MCF 10A (cell line): ENCODE measurements around the gene MME. TPM values are rescaled to one million over a fixed set of nuclear protein-coding genes. Genes with fewer than 3 reads are reported as not detected.
A peak's percentile ranks its signal among the peaks of the same experiment; 100 is the strongest.

ENCODE experiments used
- Bru-seq: library from RNA; stranded (reverse); fragments of 400-500 nt; gene quantifications from one replicate; lab custom pipeline; 2021; lab: Mats Ljungman, UMichigan
- BruChase-seq, 2 experiments: library from RNA; stranded (reverse); fragments of 400-500 nt; gene quantifications; one replicate each; lab custom pipeline; 2021; lab: Mats Ljungman, UMichigan
- BruUV-seq: library from RNA; stranded (reverse); fragments of 400-500 nt; replicated peaks from 2 replicates; lab custom pipeline; 2021; lab: Mats Ljungman, UMichigan
- CTCF ChIA-PET: fragments of 300-600 bp; sonication (Branson Sonifier 250); formaldehyde crosslinking; extraction: SDS; loops from one replicate; lab custom pipeline; 2021; ENCODE audit warnings: antibody characterized with exemption, inconsistent platforms; lab: Yijun Ruan, JAX
- POLR2A ChIA-PET: fragments of 300-600, 350-650 bp; sonication (Branson Sonifier 250); formaldehyde crosslinking; extraction: SDS; loops from one replicate; lab custom pipeline; 2020; ENCODE audit warnings: antibody characterized with exemption, inconsistent platforms; lab: Yijun Ruan, JAX
- DNase-seq: peaks from one replicate; pipeline ENCODE4 v3.0.0-alpha.2; 2018; ENCODE audit not compliant: unreplicated experiment
- H3K27ac Mint-ChIP-seq: one replicate; pipeline ENCODE4 v1.8.0; 2022; ENCODE audit warnings: mild to moderate bottlenecking, low read depth, mixed read lengths; ENCODE audit not compliant: unreplicated experiment
- H3K27me3 Mint-ChIP-seq: one replicate; pipeline ENCODE4 v1.8.0; 2022; ENCODE audit warnings: mixed read lengths; ENCODE audit not compliant: insufficient read depth, unreplicated experiment
- H3K36me3 Mint-ChIP-seq: one replicate; pipeline ENCODE4 v1.8.0; 2022; ENCODE audit warnings: mild to moderate bottlenecking, moderate library complexity, mixed read lengths; ENCODE audit not compliant: insufficient read depth, unreplicated experiment
- H3K4me1 Mint-ChIP-seq: one replicate; pipeline ENCODE4 v1.8.0; 2022; ENCODE audit warnings: mixed read lengths; ENCODE audit not compliant: insufficient read depth, unreplicated experiment
- H3K4me3 Mint-ChIP-seq: one replicate; pipeline ENCODE4 v1.8.0; 2022; ENCODE audit warnings: mild to moderate bottlenecking, moderate library complexity, mixed read lengths; ENCODE audit not compliant: unreplicated experiment
- H3K9me3 Mint-ChIP-seq: one replicate; pipeline ENCODE4 v1.8.0; 2022; ENCODE audit warnings: mixed read lengths; ENCODE audit not compliant: unreplicated experiment
- intact Hi-C: fragments of 100-400 bp; cut with micrococcal nuclease; formaldehyde crosslinking; loops from 2 replicates; pipeline ENCODE4 v1.14.1; 2022
- long read RNA-seq: library from polyadenylated mRNA; stranded (forward); transcript quantifications from one replicate; pipeline ENCODE4 v2.0.0, GENCODE V29; 2022
- total RNA-seq: library from RNA; stranded (reverse); gene quantifications from 2 replicates; pipeline ENCODE4 v1.2.3, GENCODE V29; 2022
- TF ChIP-seq, protein P1 (sequence below): fragments of 200-600 bp; IDR thresholded peaks from one replicate; pipeline ENCODE4 v1.8.0; 2022; ENCODE audit warnings: antibody characterized with exemption, mild to moderate bottlenecking; ENCODE audit not compliant: unreplicated experiment

The MME gene
- total RNA-seq (26.3 and 37.0 TPM in 2 replicates), Bru-seq, nascent RNA (percentile 58 among the genes with signal in this experiment), BruChase-seq, experiment 1, labeled RNA remaining after a 6-hour chase (percentile 57 among the genes with signal in this experiment), BruChase-seq, experiment 2, labeled RNA remaining after a 2-hour chase (percentile 48 among the genes with signal in this experiment)
- long read RNA-seq, partial matches to known transcripts = 5 of 16 reads
- long read RNA-seq, other reads (novel, unspliced or antisense) = 9 of 16 reads

DNA sequence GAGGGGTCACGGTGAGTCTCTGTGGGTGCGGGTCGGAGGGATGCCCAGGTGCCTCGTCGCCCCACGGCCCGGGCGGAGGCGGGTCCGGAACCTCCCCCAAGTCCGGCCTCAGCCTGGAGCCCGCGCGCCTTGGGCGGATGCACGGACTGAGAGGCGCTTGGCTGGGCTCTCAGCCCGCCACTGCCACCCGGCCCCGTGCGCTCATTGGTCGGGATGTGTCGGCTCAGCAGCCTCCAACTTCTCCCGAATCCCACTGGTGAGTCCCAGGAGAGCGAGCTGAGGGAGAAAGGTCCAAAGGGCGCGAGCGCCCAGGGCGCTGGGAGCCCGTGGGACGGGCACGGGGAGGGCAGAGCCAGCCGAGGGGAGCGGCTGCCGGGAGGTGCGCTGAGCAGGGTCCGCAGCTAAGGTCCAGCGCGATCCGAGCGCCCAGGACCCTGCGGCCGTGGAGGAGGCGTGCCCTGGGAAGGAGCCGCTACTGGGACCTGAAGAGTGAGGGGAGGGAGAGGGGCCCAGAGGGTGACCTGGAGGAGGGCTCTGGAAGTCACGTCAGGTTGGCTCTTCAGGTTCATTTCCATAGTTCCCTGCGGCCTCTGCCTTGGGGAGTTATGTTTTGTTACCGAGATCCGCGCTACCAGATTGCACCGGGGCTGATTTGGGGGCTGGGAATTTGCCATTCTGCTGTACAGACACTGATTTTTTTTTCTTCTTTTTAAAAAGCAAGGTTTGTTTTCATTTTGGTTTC lies at the start of gene MME:
Gene MME, plus strand, starts transcription at position 574 of the 742 bp plus-strand sequence. CDS start 3,849 bp downstream, outside the sequence.
- peak within 1 kb of the TSS; percentile 84 for H3K27ac Mint-ChIP-seq
- H3K4me1 Mint-ChIP-seq = peaks cover 35% of the 10 kb centered on the region
- CTCF ChIA-PET = interaction anchor here (0.6 to 1.4 kb wide), 7 partner anchors 11 to 595 kb away, joined by 3 to 5 read pairs (median 3); no protein-coding TSS in a partner anchor
- H3K9me3 Mint-ChIP-seq = no peaks in the 10 kb centered on the region
- peak within 1 kb of the TSS; percentile 92 for H3K4me3 Mint-ChIP-seq
- intact Hi-C loops = loop anchor here (1.0 to 5.0 kb wide), 2 partner anchors 242 to 322 kb away; no protein-coding TSS in a partner anchor
- H3K36me3 Mint-ChIP-seq = peaks cover 6% of the 10 kb centered on the region
- DNase-seq = peak; percentile 71
- TF ChIP-seq, protein P1, sequence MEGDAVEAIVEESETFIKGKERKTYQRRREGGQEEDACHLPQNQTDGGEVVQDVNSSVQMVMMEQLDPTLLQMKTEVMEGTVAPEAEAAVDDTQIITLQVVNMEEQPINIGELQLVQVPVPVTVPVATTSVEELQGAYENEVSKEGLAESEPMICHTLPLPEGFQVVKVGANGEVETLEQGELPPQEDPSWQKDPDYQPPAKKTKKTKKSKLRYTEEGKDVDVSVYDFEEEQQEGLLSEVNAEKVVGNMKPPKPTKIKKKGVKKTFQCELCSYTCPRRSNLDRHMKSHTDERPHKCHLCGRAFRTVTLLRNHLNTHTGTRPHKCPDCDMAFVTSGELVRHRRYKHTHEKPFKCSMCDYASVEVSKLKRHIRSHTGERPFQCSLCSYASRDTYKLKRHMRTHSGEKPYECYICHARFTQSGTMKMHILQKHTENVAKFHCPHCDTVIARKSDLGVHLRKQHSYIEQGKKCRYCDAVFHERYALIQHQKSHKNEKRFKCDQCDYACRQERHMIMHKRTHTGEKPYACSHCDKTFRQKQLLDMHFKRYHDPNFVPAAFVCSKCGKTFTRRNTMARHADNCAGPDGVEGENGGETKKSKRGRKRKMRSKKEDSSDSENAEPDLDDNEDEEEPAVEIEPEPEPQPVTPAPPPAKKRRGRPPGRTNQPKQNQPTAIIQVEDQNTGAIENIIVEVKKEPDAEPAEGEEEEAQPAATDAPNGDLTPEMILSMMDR = no peak
- H3K27me3 Mint-ChIP-seq = no peaks in the 10 kb centered on the region
- no TSS peak for BruUV-seq
- POLR2A ChIA-PET = interaction anchor here (0.8 to 5.3 kb wide), 7 partner anchors 14 to 243 kb away, joined by 3 to 40 read pairs (median 6); no protein-coding TSS in a partner anchor

DNA sequence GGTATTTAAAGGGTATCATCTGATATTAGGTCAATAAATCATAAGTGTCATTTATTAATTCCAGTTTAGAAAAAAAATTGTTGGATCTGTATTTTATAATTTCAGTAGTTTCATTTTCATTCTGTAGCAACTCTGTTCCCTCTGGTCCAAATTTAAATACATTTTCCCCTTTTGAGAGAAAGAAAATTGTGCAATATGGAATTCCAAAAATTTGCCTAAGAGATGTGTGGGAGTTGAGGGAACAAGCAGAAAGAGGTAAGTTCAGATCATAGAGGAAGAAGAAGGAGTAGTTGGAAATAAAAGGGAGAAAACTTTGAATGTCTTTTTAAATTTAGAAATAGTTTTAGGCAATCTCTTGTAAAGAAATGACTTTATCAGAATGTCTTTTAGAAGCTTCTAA lies 48.9 kb upstream of the MME start:
- H3K27me3 Mint-ChIP-seq = no peaks in the 10 kb centered on the region
- DNase-seq = peak; percentile 41
- H3K27ac Mint-ChIP-seq = peak overlapping the region; percentile 10
- H3K4me3 Mint-ChIP-seq = no peak overlapping the region
- peaks cover 18% of the 10 kb centered on the region for H3K4me1 Mint-ChIP-seq
- POLR2A ChIA-PET = interaction anchor here (0.8 to 2.4 kb wide), 2 partner anchors 11 to 34 kb away, joined by 3 to 6 read pairs; no protein-coding TSS in a partner anchor
- BruUV-seq = no TSS peak
- no peaks in the 10 kb centered on the region for H3K36me3 Mint-ChIP-seq
- CTCF ChIA-PET = interaction anchor here (0.7 to 1.5 kb wide), 2 partner anchors 15 to 1391 kb away, joined by 3 read pairs; no protein-coding TSS in a partner anchor
- H3K9me3 Mint-ChIP-seq = no peaks in the 10 kb centered on the region
- TF ChIP-seq, protein P1 = no peak
- intact Hi-C loops = no loop called here

DNA sequence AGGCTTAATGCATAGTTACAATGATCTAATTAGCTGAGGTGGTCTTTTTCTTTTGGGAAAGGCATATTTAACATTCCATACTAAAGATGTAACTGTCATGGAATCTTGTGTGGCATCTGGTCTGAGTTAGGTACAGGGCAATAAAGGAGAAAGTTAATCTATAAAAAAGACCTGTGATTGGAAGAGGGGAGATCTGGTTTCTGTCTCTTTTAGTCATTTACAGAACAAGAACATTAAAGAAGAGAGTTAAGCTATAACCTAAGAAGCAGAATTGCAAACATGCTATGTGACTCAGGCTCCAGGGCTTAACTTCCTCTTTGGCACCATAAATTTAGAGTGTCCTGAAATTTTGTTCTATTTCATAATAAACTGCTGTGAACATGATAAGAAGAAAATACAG lies 47.2 kb upstream of the MME start:
- peak overlapping the region; percentile 10 for H3K27ac Mint-ChIP-seq
- DNase-seq = no peak
- CTCF ChIA-PET = no interaction called here
- no peak overlapping the region for H3K4me3 Mint-ChIP-seq
- no peaks in the 10 kb centered on the region for H3K36me3 Mint-ChIP-seq
- TF ChIP-seq, protein P1 = no peak
- no TSS peak for BruUV-seq
- intact Hi-C loops = no loop called here
- no peaks in the 10 kb centered on the region for H3K27me3 Mint-ChIP-seq
- H3K9me3 Mint-ChIP-seq = no peaks in the 10 kb centered on the region
- peaks cover 11% of the 10 kb centered on the region for H3K4me1 Mint-ChIP-seq
- POLR2A ChIA-PET = interaction anchor here (0.6 to 2.4 kb wide), 4 partner anchors 12 to 61 kb away, joined by 3 to 6 read pairs (median 4); no protein-coding TSS in a partner anchor

DNA sequence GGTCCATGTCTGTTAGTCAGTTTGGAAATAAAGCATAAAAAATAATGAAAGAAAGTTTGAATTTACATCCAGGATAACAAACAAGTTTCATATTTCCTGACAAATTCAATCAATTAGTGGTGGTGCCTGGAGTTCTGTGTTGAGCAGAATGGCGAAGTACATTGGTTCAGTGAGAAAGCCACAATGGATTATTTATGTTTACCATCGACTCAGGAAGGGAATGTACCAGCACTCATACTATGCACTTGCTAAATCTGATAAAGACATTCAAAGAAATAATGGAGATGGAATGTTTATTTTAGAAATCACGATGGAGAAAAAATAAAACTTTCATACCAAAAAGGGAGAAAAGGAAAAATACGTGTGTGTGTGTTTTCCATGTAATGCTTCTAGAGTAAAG lies 45.3 kb upstream of the MME start:
- no peak for DNase-seq
- ChIA-PET POLR2A (no interaction called here), CTCF (no interaction called here)
- Mint-ChIP-seq H3K36me3 (no peaks in the 10 kb centered on the region), H3K4me1 (peaks cover 11% of the 10 kb centered on the region), H3K9me3 (no peaks in the 10 kb centered on the region), H3K27ac (no peak overlapping the region), H3K27me3 (no peaks in the 10 kb centered on the region), H3K4me3 (no peak overlapping the region)
- intact Hi-C loops = no loop called here
- BruUV-seq = no TSS peak
- TF ChIP-seq, protein P1 = no peak
